NCI-H1417 treated with DMSO at 0.1 percent for 48 hours (cell line): ENCODE measurements around the gene EMILIN3.

Experiments used
- DNase-seq: peaks from one replicate; lab custom pipeline; 2025; lab: John Stamatoyannopoulos, UW

The EMILIN3 gene

DNA sequence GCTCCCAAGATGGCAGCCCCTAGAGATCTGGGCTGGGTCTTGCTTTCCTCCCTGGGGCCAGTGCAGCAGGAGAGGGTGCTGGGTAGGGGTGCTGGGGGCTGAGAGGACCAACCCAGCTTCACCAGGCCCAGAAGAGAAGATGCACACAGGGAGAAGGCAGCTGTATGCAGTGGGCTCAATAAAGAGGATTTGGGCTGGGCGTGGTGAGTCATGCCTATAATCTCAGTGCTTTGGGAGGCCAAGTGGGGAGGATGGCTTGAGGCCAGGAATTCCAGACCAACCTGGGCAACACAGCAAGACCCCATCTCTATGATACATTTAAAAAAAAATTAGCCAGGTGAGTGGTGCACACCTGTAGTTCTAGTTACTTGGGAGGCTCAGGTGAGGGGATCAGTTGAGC, 25.7 kb upstream of the EMILIN3 start:
- DNase-seq, result no peak

DNA sequence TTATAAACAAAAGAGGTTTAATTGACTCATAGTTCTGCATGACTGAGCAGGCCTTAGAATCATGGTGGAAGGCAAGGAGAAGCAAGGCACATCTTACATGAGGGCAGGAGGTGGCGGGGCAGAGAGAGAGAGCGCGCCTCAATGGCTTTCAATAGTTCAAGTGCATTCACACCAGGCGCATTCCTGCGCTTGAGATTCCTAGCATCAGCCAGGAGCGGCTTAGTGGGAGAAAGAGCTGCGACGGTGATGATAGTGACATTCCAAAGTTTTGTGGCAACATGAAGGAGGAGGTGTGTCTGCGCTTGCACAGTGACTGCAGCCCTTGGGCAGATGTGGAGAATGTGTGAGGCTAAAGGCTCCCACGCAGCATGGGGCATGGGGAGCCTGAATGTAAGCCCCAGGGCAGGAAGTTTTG, 25.0 kb upstream of the EMILIN3 start:
- DNase-seq, result no peak

DNA sequence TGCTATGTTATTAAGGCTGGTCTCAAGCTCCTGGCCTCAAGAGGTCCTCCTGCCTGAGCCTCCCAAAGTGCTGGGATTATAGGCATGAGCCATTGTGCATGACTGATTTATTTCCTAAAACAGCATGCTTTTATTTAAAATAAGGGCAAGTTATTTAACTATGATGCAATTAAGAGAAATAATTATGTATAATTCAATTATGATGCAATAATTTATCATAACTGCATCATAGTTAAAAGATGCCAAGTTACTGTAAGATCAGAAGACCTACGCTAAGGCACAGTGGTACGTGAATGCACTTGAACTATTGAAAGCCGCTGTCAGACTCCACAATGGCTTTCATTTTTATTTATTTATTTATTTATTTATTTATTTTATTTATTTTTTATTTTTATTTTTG, 24.3 kb upstream of the EMILIN3 start:
- no peak for DNase-seq

DNA sequence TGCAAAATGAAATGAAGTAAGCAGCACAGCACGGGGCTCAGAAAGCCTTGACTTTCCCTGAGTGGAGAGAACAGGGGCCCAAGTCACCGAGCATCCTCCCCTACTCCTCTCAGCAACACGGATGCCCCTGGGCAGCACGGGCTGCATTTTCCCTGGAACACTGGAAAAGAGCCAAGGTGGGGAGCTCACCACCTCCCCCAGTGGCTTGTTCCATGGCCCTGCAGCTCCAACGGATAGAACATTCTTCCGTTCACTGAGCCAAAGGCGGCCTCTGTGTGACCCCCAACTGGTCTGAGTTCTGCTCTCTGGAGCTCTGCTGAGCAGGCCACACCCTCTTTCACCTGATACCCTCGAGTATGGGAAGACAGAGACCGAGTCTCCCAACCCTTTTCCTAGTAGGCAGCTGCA, 20.8 kb upstream of the EMILIN3 start:
- no peak for DNase-seq

DNA sequence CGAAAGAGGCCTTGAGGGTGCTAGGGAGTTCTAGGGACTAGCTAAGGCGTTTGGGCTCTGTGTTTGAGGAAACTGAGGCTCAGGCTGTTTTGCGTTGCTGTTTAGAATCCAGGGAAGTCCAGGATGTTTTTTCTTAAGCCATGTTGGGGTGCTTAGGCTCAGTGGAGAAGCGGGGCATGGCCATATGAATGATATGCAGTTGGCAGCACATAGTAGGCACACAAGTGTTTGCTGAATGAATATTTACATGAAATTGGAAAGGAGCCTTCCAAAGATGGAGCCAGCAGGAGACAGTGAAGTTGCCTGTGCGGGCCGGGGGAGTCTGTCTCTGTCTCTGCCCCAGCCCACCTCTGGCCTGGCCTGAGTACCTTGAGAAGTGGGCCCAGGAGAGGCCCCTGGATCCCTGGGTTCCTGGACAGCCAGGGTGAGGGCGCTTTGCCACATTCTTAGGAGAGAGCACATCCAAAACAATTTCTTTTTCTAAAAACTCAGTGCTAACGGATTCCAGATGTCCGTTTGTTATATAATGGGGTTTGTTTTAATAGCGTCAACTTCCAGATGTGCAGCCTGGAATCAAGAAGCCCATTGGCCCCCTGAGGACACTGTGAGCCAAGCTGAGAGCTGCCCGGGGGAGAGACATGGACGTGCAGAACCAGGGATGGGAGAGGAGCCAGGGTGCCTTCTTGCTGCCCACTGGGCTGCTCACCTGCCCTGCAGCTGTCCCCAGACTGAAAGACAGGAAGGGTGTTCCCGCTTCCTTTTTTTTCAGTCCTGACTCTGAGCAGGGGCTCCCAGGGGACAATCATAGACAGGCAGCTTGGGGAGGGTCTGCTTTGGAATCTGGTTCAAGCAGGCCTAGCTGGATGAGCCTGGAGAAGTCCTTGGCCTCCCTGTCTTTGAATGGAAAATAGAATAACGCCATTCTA, 20.1 kb upstream of the EMILIN3 start:
- DNase-seq, result no peak

DNA sequence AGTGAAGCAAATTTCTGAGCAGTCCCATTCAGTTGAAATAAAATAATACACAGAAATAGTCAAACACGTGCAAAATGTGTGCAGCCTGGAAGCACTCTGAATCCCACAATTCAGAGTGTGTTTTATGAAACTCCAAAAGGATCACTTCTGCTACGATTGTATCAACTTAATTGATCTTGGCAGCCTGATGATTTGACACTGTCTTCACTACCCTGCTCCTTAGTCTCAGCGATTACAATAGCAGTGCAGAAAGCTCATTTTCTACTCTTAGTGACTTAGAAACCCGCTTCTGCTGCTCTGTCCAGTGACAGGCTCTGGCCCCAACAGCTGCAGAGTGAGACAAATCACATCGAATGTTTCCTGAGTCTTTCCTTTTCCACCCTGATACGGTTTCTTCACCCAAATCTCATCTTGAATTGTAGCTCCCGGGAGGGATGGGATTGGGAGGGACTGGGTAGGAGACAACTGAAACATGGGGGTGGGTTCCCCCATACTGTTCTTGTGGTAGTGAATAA, 16.2 kb upstream of the EMILIN3 start:
- DNase-seq, result no peak

DNA sequence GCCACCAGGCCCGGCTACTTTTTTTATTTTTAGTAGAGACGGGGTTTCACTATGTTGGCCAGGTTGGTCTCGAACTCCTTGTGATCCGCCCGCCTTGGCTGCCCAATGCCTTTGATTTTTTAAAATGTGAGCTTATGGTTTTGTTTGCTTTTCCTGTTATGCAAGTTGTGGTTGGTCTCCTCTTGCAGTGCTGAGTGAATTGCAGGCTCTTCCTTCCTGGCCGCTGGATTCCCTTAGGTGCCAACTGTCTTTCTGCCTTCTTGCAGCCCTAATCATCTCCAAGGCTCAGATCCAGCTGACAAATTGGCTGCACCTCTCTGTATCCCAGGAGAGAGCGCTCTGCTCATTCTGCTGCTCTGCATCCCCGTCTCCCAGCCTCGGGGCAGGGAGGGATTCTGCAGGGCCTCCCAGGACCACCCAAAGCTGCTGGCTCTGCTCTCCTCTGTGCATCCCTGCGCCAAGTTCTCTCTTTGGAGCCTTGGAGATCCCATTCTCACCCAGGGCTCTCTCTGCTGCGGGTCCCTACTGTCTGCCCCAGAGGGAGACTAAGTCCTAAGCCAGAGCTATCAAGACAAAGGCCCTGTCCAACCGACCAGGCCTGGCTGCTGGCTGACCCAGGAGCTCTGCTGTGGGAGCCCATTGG, 14.1 kb upstream of the EMILIN3 start:
- no peak for DNase-seq

DNA sequence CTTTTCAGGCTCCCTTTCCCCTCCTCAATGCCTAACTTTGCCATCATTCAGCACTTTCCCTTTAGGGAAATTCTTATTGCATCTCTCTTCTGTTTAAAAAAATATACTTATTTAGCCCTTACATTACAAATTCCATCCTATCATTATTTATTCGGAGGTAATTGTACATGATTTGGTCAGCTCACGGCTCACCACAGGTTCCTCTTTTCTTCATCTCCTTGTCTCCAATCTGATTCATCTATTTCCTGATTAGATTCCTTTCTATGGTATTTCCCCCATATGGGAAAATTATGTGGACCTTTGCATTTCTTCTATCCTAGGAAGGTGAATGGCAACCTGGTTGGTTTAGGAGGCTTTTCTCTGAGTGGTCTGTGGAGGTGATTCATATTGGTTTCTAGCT, 12.9 kb upstream of the EMILIN3 start:
- no peak for DNase-seq

DNA sequence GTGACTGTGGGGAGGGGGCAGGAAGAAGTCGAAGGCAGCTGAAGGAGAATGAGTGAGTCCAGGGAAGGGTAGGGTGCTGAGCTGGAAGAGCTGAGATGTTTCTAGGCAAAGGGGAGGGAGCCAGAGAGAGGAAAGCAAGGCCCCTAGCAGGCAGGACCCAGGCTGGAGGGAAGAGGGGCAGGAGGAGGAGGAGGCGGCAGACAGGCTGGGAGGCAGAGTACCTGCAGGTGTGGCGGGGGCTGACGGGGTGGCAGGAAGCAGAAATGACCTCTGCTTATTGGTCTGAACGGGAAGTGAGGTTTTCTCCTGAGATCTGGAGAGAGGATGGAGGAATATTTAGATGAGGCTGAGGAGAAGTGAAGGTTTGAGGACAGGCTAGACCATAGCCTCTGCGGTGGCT, 10.7 kb upstream of the EMILIN3 start:
- DNase-seq, result no peak

DNA sequence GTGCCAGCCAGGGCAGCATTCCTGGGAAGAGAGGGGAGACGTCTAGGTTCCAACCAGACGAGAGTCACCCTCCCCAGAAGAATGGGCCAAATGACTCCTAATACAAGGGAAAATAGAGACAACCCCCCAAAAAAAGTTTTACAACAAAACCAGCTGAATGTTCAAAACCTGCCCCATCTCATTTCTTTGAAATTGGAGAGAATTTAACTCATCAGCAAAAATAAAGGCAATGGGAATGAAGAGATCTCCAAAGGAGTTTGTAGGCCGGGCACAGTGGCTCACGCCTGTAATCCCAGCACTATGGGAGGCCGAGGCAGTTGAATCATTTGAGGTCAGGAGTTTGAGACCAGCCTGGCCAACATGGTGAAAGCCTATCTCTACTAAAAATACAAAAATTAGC, 9.7 kb upstream of the EMILIN3 start:
- no peak for DNase-seq

DNA sequence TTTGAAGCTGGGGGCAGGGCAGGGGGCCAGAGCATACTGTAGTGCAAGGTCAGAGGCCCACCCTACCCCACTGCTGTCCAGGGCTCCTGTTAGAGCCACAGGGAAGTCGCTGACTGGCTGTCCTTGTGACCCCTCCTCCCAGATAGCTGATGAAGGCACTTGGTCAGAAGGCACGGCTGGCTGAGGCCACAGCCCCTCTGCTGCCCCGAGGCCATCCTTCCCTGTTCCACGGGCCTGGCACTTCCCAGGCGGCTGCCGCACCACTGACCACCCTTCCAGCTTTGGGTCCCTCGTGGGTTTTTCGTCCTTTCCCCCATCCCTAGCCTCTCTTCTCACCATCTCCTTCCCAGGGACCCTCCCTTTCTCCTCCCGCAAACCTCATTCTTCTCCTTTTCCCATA, 9.2 kb upstream of the EMILIN3 start:
- DNase-seq, result no peak

DNA sequence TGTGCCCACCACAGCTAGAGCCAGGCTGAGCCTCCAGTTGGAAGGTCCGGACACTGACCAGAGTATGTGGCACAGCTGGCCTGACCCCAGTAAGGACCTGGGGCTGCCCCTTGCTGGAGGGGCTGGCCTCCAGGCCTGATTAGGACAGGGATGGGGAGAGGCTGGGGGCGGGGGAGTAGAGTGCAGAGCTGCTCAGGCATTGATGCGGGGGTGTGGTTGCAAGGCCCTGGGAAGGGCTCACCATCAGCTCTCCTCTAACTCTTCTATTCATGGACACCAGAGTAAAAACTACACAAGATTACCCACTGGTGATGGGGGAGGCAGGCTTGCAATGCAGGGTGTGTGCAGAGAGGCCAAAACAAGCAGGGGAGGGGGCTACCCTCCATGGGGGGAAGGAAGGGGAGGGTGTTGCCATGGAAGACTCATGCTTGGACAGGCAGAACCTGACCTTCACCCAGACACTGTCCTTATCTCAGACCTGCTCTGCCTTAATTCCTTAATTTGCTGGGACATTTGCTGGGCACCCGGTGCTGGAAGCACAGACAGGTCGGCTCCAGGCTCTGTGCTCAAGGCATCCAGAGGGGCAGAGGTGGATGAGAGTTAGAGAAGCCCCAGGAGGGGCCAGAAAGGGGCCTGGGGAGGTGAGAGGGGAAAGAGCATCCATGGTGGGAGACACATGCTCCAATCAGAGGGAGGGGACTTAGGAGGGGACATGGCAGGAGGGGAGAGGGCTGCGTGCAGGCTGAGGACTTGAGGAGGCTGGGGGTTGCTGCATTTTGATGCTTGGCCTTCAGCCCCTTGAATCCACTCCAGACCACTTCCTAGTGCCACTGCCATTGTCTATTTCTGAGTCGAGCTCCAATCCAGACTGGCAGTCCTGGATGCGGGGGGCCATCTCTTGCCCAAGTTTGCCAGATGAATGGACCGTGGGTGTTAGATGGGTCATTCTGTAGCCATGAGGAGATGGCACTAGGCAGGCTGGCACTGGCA, 7.6 kb upstream of the EMILIN3 start:
- no peak for DNase-seq

DNA sequence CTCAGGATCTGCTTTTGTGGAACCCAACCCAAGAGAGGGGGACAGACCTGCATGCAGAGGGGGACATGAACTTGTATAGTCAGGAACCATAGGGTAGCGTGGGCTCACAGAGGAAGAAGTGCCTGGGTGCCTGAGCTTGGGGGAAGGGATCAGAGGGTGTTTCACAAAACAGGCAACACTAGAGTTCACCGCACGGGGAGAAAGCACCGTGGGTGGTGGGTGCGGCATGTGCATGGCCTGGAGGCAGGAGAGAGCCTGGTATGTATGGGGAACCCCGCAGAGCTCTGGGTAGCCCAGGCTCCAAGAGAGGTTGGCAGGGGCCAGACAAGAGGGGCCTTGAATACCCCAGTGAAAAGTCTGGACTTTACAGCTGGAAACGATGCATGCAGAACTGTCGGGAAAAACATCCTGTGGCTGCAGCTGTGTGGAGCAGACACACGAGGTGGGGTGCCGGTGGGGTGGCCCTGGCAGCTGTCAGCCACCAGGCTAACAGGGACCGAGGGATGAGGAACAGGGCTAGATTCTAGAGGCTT, 6.7 kb upstream of the EMILIN3 start:
- DNase-seq, result no peak

DNA sequence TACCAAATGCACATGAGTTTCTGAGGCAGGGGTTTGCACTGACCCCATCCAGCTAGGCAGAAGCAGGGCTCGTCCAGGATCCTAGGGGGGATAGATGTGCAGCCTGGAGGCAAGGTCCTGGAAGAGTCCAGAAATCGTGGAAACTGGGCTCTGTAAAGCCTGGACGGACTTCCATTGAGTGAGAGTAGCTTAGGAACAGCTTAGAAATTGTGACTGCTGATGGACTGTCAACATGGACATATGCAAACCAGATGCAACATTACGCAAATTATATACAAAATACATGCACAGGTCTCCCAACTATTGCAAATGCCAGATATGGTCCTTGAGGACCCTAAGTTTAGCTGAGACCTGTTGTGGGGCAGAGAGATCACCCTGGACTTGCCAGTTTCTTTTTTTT, 4.8 kb upstream of the EMILIN3 start:
- DNase-seq, result no peak

DNA sequence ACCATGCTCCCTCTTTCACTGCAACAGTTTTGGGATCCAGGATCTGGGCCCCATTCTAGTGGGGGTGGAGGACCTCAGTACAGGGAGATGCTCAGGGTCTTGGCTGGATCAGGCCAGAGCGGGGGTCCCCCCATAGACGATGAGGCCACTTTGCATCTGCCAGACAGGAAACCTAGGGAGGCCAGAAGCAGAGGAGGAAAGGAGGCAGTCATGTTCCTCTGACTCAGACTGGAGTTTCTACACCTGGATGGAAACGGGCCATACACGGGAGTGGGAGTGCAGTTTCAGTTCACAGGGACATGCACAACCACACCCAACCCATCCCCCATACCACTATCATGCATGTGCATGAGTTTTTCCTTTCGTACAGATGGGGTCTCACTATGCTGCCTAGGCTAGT, 3.6 kb upstream of the EMILIN3 start:
- DNase-seq, result no peak

DNA sequence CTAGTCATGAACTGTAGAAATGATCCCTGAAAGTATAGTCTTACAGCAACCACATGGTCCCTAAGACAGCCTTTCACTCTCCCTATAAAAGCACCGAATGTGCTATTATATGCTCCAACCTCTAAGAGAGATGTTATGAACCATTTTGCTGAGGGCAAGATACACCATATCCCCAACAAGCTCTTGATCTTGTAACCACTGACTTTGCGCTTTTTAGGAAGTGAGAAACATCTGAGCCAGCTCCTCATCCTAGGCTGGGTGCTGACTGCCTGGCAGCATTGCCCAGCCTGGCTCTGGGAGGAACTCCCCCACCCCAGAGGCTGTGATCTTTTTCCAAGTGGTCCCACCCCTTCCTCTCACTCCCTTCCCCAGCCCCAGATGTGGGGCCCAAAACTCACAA, 3.1 kb upstream of the EMILIN3 start:
- DNase-seq, result no peak

DNA sequence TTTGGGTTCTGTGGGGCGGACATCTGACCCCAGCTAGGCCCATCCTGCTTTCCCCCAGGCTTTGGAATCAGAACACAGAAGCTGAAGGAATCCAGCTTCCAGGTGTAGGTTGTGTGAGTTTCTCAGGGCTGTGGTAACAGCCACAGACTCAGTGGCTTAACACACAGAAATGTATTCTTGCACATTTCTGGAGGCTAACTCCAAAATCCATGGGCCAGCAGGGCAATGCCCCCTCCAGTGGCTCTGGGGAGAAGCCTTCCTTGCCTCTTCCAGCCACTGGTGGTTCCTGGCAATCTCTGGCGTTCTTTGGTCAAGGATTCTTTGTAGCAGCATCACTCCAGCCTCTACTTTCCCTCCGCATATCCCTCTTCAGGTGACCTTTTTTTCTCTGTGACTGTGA, 1.3 kb upstream of the EMILIN3 start:
- DNase-seq, result no peak

DNA sequence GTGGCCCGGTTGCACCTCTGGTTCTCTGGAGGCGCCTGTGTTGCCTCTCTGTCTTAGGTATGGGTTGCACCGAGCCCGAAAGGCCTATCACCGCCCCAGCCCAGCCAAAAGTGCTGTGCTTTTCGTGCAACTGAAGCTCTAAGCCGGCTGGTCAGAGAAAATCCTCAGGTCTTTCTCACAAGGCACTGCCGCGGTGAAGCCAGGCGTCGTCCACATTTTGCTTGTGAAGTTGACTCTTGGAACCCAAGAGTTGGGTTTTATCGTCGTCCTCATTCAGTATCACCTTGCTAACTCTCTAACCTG, 726 bp upstream of the EMILIN3 start:
- DNase-seq, result no peak

DNA sequence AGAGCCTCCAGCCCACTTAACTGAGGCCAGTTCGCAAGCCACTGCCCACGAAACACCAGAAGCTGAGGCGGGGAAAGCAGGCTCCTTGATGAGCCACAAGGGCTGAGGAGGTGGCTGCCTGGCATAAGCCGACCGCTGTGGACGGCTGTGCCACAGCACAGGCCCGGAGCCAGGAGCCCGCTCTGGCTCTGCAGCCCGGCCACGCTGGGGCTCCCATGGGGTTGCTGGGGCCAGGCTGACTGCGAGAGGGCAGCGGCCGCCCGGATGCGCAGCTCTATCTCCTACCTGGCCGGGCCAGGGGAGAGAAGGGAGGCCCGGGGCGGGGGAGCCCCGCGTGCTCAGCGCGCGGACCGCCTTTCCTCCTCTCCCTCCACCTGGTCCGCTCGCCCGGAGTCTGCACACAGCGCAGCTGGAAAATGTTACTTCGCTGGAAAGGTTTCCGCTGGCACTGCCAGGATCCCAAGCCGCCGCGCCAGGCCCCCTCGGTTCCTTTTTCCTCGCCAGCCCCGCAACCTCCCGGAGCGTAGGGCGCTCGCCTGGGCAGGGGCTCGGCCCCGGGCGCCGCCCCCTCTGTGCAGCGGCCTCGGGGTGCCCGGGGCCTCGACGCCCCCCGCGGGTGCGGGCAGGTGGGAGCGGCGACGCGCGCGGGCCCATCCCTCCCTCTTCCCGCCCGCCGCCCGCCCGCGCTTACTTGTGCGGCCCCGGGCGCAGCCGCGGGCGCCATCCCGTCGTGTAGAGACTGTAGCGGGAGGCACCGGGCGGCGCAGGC, 657 bp downstream of the EMILIN3 start:
- DNase-seq, result no peak

DNA sequence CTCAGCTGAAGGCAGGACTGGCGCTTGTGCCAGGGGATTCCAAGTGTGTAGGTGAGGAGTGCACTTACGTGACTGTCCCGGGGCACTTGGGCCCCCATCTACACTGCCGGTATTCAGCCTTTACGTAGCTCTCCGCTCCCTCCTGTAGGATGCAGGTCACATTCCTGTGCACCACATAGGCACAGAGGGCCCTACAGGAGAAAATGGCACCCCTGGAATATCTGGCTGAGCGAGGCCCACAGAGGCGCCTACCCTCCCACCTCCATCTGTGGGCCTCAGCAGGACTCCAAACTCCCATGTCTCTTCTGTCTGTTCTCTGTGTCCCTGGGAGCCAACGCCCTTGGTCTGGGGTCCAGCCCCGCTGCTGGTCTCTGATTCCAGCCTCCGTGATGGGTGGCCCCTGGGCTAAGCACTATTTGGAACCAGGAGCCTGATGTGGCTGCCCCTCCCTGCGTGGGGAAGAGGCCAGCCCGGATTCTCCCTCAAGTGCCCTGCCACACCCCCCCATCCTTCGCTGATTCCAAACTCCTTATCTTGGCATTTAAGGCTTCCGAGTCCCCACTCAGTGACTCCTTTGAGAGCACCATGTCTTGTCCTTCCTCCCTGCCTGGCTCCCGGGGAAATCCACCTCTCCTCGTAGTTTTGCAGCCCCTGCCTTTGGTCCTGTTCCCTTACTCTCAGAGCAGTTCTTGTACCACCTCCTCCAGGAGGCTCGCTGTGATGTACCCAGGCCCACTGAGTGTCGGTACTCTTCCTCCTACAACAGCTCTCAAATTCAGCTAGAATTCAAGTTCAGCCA, 1.5 kb downstream of the EMILIN3 start:
- DNase-seq, result no peak
